ENCODE measurements around the gene MISP. TPM values are rescaled to one million over a fixed set of nuclear protein-coding genes. Genes with fewer than 3 reads are reported as not detected.

MISP gene
- total RNA-seq, 2 donors from 2014 or later, result 7.3 to 9.3 TPM

GRCh38 chr19:782185-782877 is 31.4 kb downstream of the MISP start:
- no peaks in the 10 kb centered on the region for H3K36me3 ChIP-seq
- H3K27ac ChIP-seq, result peak overlapping the region in 1 of 2 donors; percentile 38
- H3K4me1 ChIP-seq (replicated peaks), result peaks cover 5% of the 10 kb centered on the region
- WGBS, result 23% methylated on average over 29 of the region's 29 CpGs
- TF ChIP-seq POLR2A (IDR thresholded peaks at IDR 0.05), result no peak
- TF ChIP-seq CTCF (IDR thresholded peaks at IDR 0.05), result no peak
- TF ChIP-seq POLR2AphosphoS5 (IDR thresholded peaks at IDR 0.05), result no peak
- H3K27me3 ChIP-seq (replicated peaks; ENCODE audit: insufficient read depth), result no peaks in the 10 kb centered on the region
- DNase-seq (ENCODE audit: low spot score), result no peak
- peak overlapping the region; percentile 5 to 17 for H3K4me3 ChIP-seq
- H3K9me3 ChIP-seq, result no peaks in the 10 kb centered on the region
- intact Hi-C loops (cut with DNase I), result no loop called here

DNA sequence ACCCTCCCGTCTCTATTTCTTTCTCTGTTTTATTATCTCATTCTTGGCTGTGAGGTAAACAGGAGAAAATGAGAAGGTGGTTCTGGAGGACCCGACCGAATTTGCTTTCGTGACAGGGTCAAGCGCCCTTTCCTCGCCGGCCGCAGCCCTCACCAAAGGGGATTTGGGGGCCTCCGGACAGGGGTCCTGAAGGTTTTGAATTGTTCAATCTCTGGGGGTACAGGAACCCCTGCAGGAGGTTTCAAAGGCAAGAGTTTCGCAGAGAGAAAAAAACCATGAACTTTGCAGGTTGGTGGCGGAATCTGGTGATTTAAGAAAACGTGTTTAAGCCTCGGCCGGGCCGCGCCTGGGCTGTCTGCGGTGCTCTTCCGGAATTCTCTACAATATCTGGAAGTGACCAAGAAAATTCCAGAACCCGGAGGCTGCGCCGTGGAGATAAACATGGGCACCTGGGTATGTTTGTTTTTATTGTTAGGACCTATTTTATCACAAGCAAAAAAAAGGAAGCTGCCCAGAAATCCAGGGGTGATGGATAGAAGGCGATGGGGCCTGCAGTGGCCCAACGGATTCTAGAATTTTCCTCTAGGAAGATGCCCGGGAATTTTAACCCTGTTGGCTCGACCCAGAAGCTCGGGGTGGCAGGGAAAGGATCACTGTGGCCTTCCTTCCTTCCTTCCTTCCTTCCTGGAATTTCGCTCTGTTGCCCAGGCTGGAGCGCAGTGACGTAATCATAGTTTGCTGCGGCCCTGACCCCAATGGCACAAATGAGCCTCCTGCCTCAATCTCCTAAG is 32.2 kb downstream of the MISP start:
- H3K4me3 ChIP-seq, result peak overlapping the region; percentile 5 to 17
- H3K27ac ChIP-seq, result peak overlapping the region in 1 of 2 donors; percentile 38
- H3K4me1 ChIP-seq (replicated peaks), result peaks cover 5% of the 10 kb centered on the region
- no peak for DNase-seq (ENCODE audit: low spot score)
- intact Hi-C loops (cut with DNase I), result no loop called here
- H3K36me3 ChIP-seq, result no peaks in the 10 kb centered on the region
- 72% methylated on average over 30 of the region's 30 CpGs for WGBS
- no peaks in the 10 kb centered on the region for H3K27me3 ChIP-seq (replicated peaks; ENCODE audit: insufficient read depth)
- TF ChIP-seq POLR2A (IDR thresholded peaks at IDR 0.05), result no peak
- TF ChIP-seq CTCF (IDR thresholded peaks at IDR 0.05), result no peak
- TF ChIP-seq POLR2AphosphoS5 (IDR thresholded peaks at IDR 0.05), result no peak
- no peaks in the 10 kb centered on the region for H3K9me3 ChIP-seq

- no peaks in the 10 kb centered on the region for H3K36me3 ChIP-seq
- H3K4me3 ChIP-seq, result no peak overlapping the region
- H3K27ac ChIP-seq, result no peak overlapping the region
- H3K9me3 ChIP-seq, result no peaks in the 10 kb centered on the region
- no peak for TF ChIP-seq POLR2A (IDR thresholded peaks at IDR 0.05)
- TF ChIP-seq POLR2AphosphoS5 (IDR thresholded peaks at IDR 0.05), result no peak
- TF ChIP-seq CTCF (IDR thresholded peaks at IDR 0.05), result no peak
- intact Hi-C loops (cut with DNase I), result no loop called here
- 63% methylated on average over 13 of the region's 13 CpGs for WGBS
- DNase-seq (ENCODE audit: low spot score), result no peak
- peaks cover 5% of the 10 kb centered on the region for H3K4me1 ChIP-seq (replicated peaks)
- H3K27me3 ChIP-seq (replicated peaks; ENCODE audit: insufficient read depth), result no peaks in the 10 kb centered on the region
Observed at GRCh38 chr19:784541-784940, 33.6 kb downstream of the MISP start.

DNA sequence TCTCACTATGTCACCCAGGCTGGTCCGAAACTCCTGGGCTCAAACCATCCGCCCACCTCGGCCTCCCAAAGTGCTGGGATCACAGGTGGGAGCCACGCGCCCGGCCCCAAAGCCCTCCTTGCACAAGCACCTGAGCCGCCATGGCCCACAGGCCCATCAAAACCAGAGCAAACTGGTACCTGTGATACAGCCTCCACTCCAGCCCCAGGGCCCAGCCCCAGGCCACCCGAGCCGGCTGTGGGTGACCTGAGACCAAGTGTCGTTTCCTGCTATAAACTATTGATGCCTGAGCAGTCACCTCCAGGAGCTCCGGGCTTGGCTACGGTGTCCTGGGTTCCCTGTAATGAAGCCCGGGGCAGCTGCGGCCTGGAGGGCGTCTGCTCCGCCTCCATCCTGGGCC is 36.6 kb downstream of the MISP start:
- 89% methylated on average over 16 of the region's 16 CpGs for WGBS
- H3K4me1 ChIP-seq (replicated peaks), result peaks cover under 1% of the 10 kb centered on the region
- no peak for TF ChIP-seq POLR2A (IDR thresholded peaks at IDR 0.05)
- TF ChIP-seq POLR2AphosphoS5 (IDR thresholded peaks at IDR 0.05), result no peak
- no peak for TF ChIP-seq CTCF (IDR thresholded peaks at IDR 0.05)
- H3K4me3 ChIP-seq, result no peak overlapping the region
- H3K36me3 ChIP-seq, result no peaks in the 10 kb centered on the region
- no peak for DNase-seq (ENCODE audit: low spot score)
- intact Hi-C loops (cut with DNase I), result no loop called here
- H3K27ac ChIP-seq, result no peak overlapping the region
- no peaks in the 10 kb centered on the region for H3K27me3 ChIP-seq (replicated peaks; ENCODE audit: insufficient read depth)
- H3K9me3 ChIP-seq, result no peaks in the 10 kb centered on the region

GRCh38 chr19:788686-788982 is 37.7 kb downstream of the MISP start:
- intact Hi-C loops (cut with DNase I), result no loop called here
- no peak for DNase-seq (ENCODE audit: low spot score)
- no peaks in the 10 kb centered on the region for H3K27me3 ChIP-seq (replicated peaks; ENCODE audit: insufficient read depth)
- H3K36me3 ChIP-seq, result no peaks in the 10 kb centered on the region
- H3K9me3 ChIP-seq, result no peaks in the 10 kb centered on the region
- H3K27ac ChIP-seq, result no peak overlapping the region
- 56% methylated on average over 5 of the region's 11 CpGs for WGBS
- TF ChIP-seq POLR2AphosphoS5 (IDR thresholded peaks at IDR 0.05) (no peak), POLR2A (IDR thresholded peaks at IDR 0.05) (no peak), CTCF (IDR thresholded peaks at IDR 0.05) (no peak)
- no peaks in the 10 kb centered on the region for H3K4me1 ChIP-seq (replicated peaks)
- H3K4me3 ChIP-seq, result no peak overlapping the region
